Parathyroid adenoma (tissue), 2 donors: ENCODE results near the gene PAX7.

Experiments
- H2AFZ ChIP-seq: fragments of 300-600 bp; sonication (generic); one replicate; pipeline ENCODE4 v1.7.0; 2017; ENCODE audit warnings: antibody characterized with exemption, mild to moderate bottlenecking
- H3K27ac ChIP-seq: fragments of 300-600 bp; sonication (generic); one replicate; pipeline ENCODE4 v1.7.0; 2017
- H3K27me3 ChIP-seq: fragments of 300-600 bp; sonication (generic); one replicate; pipeline ENCODE4 v1.7.0; 2017; ENCODE audit warnings: low read length; ENCODE audit not compliant: control insufficient read depth, insufficient read depth
- H3K36me3 ChIP-seq: fragments of 300-600 bp; sonication (generic); one replicate; pipeline ENCODE4 v1.7.0; 2017; ENCODE audit warnings: low read length; ENCODE audit not compliant: control insufficient read depth, insufficient read depth
- H3K4me1 ChIP-seq: fragments of 300-600 bp; sonication (generic); one replicate; pipeline ENCODE4 v1.7.0; 2017; ENCODE audit warnings: control low read depth
- H3K4me2 ChIP-seq: fragments of 300-600 bp; sonication (generic); one replicate; pipeline ENCODE4 v1.7.0; 2017; ENCODE audit warnings: low read length
- H3K4me3 ChIP-seq: fragments of 300-600 bp; sonication (generic); one replicate; pipeline ENCODE4 v1.7.0; 2017; ENCODE audit warnings: low read depth, low read length
- H3K79me2 ChIP-seq: fragments of 300-600 bp; sonication (generic); one replicate; pipeline ENCODE4 v1.7.0; 2017; ENCODE audit warnings: control low read depth
- H3K9ac ChIP-seq: fragments of 300-600 bp; sonication (generic); one replicate; pipeline ENCODE4 v1.7.0; 2017; ENCODE audit warnings: mild to moderate bottlenecking
- H3K9me3 ChIP-seq: fragments of 300-600 bp; sonication (generic); one replicate; pipeline ENCODE4 v1.7.0; 2017; ENCODE audit warnings: low read length; ENCODE audit not compliant: control insufficient read depth
- TF ChIP-seq, protein P1 (sequence below): fragments of 300-600 bp; sonication (generic); IDR thresholded peaks from one replicate; pipeline ENCODE4 v1.7.0; 2017; ENCODE audit warnings: antibody characterized with exemption, mild to moderate bottlenecking
- donor health status: primary hyperparathyroidism.

Gene PAX7

DNA sequence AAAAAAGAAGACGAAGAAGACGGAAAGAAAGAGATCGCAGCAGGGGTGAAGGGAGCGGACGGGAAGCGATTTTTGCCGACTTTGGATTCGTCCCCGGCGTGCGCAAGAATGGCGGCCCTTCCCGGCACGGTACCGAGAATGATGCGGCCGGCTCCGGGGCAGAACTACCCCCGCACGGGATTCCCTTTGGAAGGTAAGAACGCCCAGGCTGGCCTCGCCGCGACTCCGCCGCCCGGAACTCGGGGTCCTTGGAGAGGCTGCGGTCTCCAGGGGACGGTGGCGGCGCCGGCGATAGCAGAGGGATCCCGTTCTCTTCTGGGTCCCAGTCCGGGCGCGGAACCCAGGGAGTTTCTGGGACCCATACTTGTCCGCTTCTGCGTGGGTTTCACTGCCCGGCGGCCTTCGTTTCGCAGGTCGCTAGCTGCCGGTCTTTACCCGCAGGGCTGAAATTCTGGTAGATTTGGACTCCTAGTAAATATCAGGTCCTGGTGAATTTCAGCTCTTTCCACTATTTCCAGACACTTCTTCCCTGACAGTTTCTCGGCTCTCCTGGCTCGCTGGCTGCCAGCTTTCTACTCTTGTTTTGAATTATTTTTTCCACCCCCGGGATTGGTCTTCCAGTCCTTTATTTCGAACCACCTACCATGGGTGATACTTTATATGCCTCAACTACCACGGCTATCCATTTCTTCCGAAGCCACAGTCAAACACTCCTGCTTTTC lies 1.0 kb downstream of the PAX7 start:
- Histone ChIP-seq H3K79me2 (no peaks in the 10 kb centered on the region), H3K4me3 (no peak overlapping the region), H3K36me3 (no peaks in the 10 kb centered on the region), H3K9ac (no peak overlapping the region), H3K4me1 (no peaks in the 10 kb centered on the region), H3K27ac (no peak overlapping the region), H2AFZ (no peak overlapping the region), H3K9me3 (no peaks in the 10 kb centered on the region), H3K27me3 (peaks cover 16% of the 10 kb centered on the region), H3K4me2 (no peak overlapping the region)
- TF ChIP-seq, protein P1, sequence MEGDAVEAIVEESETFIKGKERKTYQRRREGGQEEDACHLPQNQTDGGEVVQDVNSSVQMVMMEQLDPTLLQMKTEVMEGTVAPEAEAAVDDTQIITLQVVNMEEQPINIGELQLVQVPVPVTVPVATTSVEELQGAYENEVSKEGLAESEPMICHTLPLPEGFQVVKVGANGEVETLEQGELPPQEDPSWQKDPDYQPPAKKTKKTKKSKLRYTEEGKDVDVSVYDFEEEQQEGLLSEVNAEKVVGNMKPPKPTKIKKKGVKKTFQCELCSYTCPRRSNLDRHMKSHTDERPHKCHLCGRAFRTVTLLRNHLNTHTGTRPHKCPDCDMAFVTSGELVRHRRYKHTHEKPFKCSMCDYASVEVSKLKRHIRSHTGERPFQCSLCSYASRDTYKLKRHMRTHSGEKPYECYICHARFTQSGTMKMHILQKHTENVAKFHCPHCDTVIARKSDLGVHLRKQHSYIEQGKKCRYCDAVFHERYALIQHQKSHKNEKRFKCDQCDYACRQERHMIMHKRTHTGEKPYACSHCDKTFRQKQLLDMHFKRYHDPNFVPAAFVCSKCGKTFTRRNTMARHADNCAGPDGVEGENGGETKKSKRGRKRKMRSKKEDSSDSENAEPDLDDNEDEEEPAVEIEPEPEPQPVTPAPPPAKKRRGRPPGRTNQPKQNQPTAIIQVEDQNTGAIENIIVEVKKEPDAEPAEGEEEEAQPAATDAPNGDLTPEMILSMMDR: no peak

GRCh38 chr1:18632218-18632588 lies 1.6 kb downstream of the PAX7 start:
- Histone ChIP-seq H3K27me3 (peaks cover 22% of the 10 kb centered on the region), H3K9me3 (no peaks in the 10 kb centered on the region), H3K36me3 (no peaks in the 10 kb centered on the region), H3K4me3 (no peak overlapping the region), H3K4me2 (no peak overlapping the region), H3K79me2 (no peaks in the 10 kb centered on the region), H3K27ac (no peak overlapping the region), H3K9ac (no peak overlapping the region), H3K4me1 (no peaks in the 10 kb centered on the region), H2AFZ (no peak overlapping the region)
- TF ChIP-seq, protein P1: no peak

DNA sequence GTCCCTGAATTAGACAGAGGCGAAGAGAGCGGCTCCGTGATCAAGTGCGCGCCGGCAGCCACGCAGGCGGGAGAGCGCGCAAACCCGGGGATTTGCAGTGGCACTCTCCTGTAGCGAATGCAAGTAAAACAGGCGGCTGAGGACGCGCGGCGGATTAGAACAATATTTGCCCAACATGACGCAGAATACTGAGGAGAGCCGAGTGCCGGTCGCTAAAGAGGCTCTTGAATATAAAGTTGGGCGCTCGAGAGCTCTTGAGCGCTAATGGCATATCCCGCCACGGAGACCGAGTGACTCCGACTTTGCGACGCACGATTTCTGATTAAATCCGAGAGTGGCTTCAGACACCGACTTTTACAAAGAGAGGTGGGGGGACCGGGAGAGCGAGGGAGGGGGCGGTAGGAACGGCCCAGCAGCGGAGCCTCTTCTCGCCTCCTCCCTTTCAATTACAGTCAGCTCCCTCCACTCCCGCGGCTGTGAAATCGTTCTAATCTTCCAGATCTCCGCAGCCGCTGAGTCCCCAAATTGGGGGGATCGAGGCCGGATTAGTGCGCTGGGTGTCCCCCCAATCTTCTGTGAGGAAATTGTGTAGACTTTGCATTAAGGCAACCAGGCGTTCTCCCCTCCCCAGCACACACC lies 2.3 kb downstream of the PAX7 start:
- Histone ChIP-seq H3K27ac (no peak overlapping the region), H3K4me3 (no peak overlapping the region), H3K9ac (no peak overlapping the region)

GRCh38 chr1:18633422-18634155 lies 2.9 kb downstream of the PAX7 start:
- Histone ChIP-seq H3K9ac (no peak overlapping the region), H3K36me3 (no peaks in the 10 kb centered on the region), H3K79me2 (no peaks in the 10 kb centered on the region), H3K27me3 (peaks cover 28% of the 10 kb centered on the region), H3K4me2 (no peak overlapping the region), H3K9me3 (no peaks in the 10 kb centered on the region), H3K4me3 (no peak overlapping the region), H2AFZ (no peak overlapping the region), H3K27ac (no peak overlapping the region), H3K4me1 (no peaks in the 10 kb centered on the region)
- TF ChIP-seq, protein P1: no peak

More for the DNA sequence above, 2.3 kb downstream of the PAX7 start:
- Histone ChIP-seq H3K36me3 (no peaks in the 10 kb centered on the region), H2AFZ (no peak overlapping the region), H3K4me1 (no peaks in the 10 kb centered on the region), H3K27me3 (peaks cover 28% of the 10 kb centered on the region), H3K79me2 (no peaks in the 10 kb centered on the region), H3K4me2 (no peak overlapping the region), H3K9me3 (no peaks in the 10 kb centered on the region)
- TF ChIP-seq, protein P1: no peak
